ENCODE data around the gene SOX2. TPM values are rescaled to one million over a fixed set of nuclear protein-coding genes. Genes with fewer than 3 reads are reported as not detected.
A peak's percentile ranks its signal among the peaks of the same experiment; 100 is the strongest.

SOX2 gene
- total RNA-seq, 4 donors from 2014 or later, result 0.57 to 0.67 TPM; not detected in 2

GRCh38 chr3:181700168-181701087 is 11.3 kb upstream of the SOX2 start:
- peak in 1 of 3 donors; percentile 70 for DNase-seq
- Histone ChIP-seq H3K4me3 (no peak overlapping the region), H3K27ac (no peak overlapping the region), H3K4me1 (peaks cover 0 to 30% (median 3%) of the 10 kb centered on the region in 4 donors), H3K9me3 (no peaks in the 10 kb centered on the region), H3K27me3 (peaks cover 0 to 62% of the 10 kb centered on the region in 2 donors), H3K36me3 (no peaks in the 10 kb centered on the region)
- TF ChIP-seq POLR2A (IDR thresholded peaks at IDR 0.05), result no peak
- TF ChIP-seq, protein P1, sequence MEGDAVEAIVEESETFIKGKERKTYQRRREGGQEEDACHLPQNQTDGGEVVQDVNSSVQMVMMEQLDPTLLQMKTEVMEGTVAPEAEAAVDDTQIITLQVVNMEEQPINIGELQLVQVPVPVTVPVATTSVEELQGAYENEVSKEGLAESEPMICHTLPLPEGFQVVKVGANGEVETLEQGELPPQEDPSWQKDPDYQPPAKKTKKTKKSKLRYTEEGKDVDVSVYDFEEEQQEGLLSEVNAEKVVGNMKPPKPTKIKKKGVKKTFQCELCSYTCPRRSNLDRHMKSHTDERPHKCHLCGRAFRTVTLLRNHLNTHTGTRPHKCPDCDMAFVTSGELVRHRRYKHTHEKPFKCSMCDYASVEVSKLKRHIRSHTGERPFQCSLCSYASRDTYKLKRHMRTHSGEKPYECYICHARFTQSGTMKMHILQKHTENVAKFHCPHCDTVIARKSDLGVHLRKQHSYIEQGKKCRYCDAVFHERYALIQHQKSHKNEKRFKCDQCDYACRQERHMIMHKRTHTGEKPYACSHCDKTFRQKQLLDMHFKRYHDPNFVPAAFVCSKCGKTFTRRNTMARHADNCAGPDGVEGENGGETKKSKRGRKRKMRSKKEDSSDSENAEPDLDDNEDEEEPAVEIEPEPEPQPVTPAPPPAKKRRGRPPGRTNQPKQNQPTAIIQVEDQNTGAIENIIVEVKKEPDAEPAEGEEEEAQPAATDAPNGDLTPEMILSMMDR (IDR thresholded peaks at IDR 0.05), result peak; percentile 13 to 71 (median 53)

- Histone ChIP-seq H3K27me3 (peaks cover 0 to 60% of the 10 kb centered on the region in 2 donors), H3K4me1 (peaks cover 0 to 23% (median under 1%) of the 10 kb centered on the region in 4 donors), H3K4me3 (no peak overlapping the region), H3K27ac (no peak overlapping the region), H3K36me3 (no peaks in the 10 kb centered on the region), H3K9me3 (no peaks in the 10 kb centered on the region)
- TF ChIP-seq, protein P1 (IDR thresholded peaks at IDR 0.05), result no peak
- no peak for TF ChIP-seq POLR2A (IDR thresholded peaks at IDR 0.05)
- DNase-seq, result no peak
These were observed 10.6 kb upstream of the SOX2 start for GRCh38 chr3:181701096-181701495.

- DNase-seq, result no peak
- Histone ChIP-seq H3K9me3 (no peaks in the 10 kb centered on the region), H3K4me3 (no peak overlapping the region), H3K27me3 (peaks cover 0 to 57% of the 10 kb centered on the region in 2 donors), H3K36me3 (no peaks in the 10 kb centered on the region), H3K27ac (no peak overlapping the region), H3K4me1 (peaks cover 0 to 19% (median 0%) of the 10 kb centered on the region in 4 donors)
- no peak for TF ChIP-seq POLR2A (IDR thresholded peaks at IDR 0.05)
- TF ChIP-seq, protein P1 (IDR thresholded peaks at IDR 0.05), result no peak
These were observed 7.9 kb upstream of the SOX2 start for GRCh38 chr3:181703601-181704420.

GRCh38 chr3:181704421-181705085 is 7.2 kb upstream of the SOX2 start:
- no peaks in the 10 kb centered on the region for H3K9me3 ChIP-seq

More at GRCh38 chr3:181704421-181705085, 7.2 kb upstream of the SOX2 start:
- Histone ChIP-seq H3K4me1 (peaks cover 0 to 19% (median 0%) of the 10 kb centered on the region in 4 donors), H3K4me3 (no peak overlapping the region), H3K36me3 (no peaks in the 10 kb centered on the region), H3K27ac (no peak overlapping the region), H3K27me3 (peaks cover 0 to 57% of the 10 kb centered on the region in 2 donors)
- TF ChIP-seq, protein P1 (IDR thresholded peaks at IDR 0.05), result no peak
- TF ChIP-seq POLR2A (IDR thresholded peaks at IDR 0.05), result no peak
- no peak for DNase-seq
